IPS-11a (cell line): ENCODE data around the gene PACS1.
"Not testable (repeated sequence)": the region's sequence is repeated elsewhere in the genome, so short reads cannot be mapped to it uniquely, and the experiment has no call there.

Experiments used
- H3K4me3 ChIP-seq: one replicate; pipeline ENCODE4 v1.5.1; 2013; ENCODE audit warnings: low read depth, low read length, control low read depth

Gene PACS1

GRCh38 chr11:66106786-66107599 lies 36.9 kb downstream of the PACS1 start:
- H3K4me3 ChIP-seq, result no peak overlapping the region

- no peak overlapping the region for H3K4me3 ChIP-seq
Measured at GRCh38 chr11:66107600-66108510, 37.8 kb downstream of the PACS1 start.

GRCh38 chr11:66109294-66109693 lies 39.2 kb downstream of the PACS1 start:
- H3K4me3 ChIP-seq, result no peak overlapping the region

GRCh38 chr11:66111158-66111557 lies 41.1 kb downstream of the PACS1 start:
- no peak overlapping the region for H3K4me3 ChIP-seq

GRCh38 chr11:66112041-66112491 lies 42.0 kb downstream of the PACS1 start:
- H3K4me3 ChIP-seq, result no peak overlapping the region

- no peak overlapping the region for H3K4me3 ChIP-seq
Measured at GRCh38 chr11:66112601-66113499, 42.8 kb downstream of the PACS1 start.

- H3K4me3 ChIP-seq, result not testable (repeated sequence)
Measured at GRCh38 chr11:66114957-66115356, 44.9 kb downstream of the PACS1 start.

- no peak overlapping the region for H3K4me3 ChIP-seq
Measured at GRCh38 chr11:66115638-66116301, 45.7 kb downstream of the PACS1 start.

- H3K4me3 ChIP-seq, result no peak overlapping the region
Measured at GRCh38 chr11:66116576-66117361, 46.7 kb downstream of the PACS1 start.

GRCh38 chr11:66118847-66119246 lies 48.8 kb downstream of the PACS1 start:
- no peak overlapping the region for H3K4me3 ChIP-seq

GRCh38 chr11:66119348-66120133 lies 49.5 kb downstream of the PACS1 start:
- H3K4me3 ChIP-seq, result no peak overlapping the region

- no peak overlapping the region for H3K4me3 ChIP-seq
Measured at GRCh38 chr11:66121466-66121865, 51.4 kb downstream of the PACS1 start.

GRCh38 chr11:66123902-66124301 lies 53.8 kb downstream of the PACS1 start:
- no peak overlapping the region for H3K4me3 ChIP-seq

GRCh38 chr11:66124564-66124963 lies 54.5 kb downstream of the PACS1 start:
- H3K4me3 ChIP-seq, result no peak overlapping the region

GRCh38 chr11:66126064-66126463 lies 56.0 kb downstream of the PACS1 start:
- no peak overlapping the region for H3K4me3 ChIP-seq

- H3K4me3 ChIP-seq, result no peak overlapping the region
Measured at GRCh38 chr11:66126808-66127555, 56.9 kb downstream of the PACS1 start.

- H3K4me3 ChIP-seq, result no peak overlapping the region
Measured at GRCh38 chr11:66130978-66131377, 60.9 kb downstream of the PACS1 start.
